ENCODE results near the gene MAP3K19.
"Not testable (repeated sequence)": the region's sequence is repeated elsewhere in the genome, so short reads cannot be mapped to it uniquely, and the experiment has no call there.

The MAP3K19 gene

DNA sequence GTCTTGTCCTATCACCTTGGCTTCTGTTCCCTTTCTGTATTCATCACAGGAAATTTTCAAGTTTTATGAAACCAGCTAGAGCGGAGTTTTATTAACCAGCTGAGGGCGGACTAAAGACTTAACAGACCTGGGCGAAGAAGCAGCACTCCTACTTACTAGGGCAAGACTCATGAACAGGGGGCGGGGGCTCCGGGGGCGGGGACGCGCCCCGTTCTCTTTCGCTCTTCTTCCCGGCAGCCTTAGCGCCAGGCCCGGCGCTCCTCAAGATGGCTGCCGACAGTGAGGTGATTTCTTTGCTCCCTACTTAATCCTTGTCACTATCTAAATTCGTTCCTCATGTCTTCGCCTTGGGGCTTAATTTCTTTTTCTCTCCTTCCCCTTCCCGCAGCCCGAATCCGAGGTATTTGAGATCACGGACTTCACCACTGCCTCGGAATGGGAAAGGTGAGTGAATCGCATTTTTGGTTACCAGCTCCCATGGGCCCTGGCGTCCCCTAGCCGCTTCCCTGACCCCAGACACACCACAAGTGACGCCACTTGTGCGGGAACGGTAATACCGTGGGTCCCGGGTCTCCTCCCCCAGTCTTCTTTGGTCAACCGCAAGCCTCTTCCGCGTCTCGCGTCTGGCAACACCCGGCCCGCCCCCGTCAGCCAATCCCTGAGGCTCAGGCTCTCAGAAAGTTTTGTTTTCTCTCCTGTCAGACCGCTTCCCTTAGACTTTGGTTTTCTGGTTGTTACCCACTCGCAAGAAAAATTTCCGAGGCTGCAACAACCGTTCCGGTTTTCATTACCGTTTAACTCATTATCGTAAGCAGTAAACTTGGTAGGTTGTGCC, 5.0 kb upstream of the MAP3K19 start, which contains the start of gene RAB3GAP1:
Gene RAB3GAP1 (plus strand): TSS at position 251 of the 835 bp plus-strand sequence. CDS start 16 bp downstream, at position 267.
- DNase-seq, result peak; percentile 73

DNA sequence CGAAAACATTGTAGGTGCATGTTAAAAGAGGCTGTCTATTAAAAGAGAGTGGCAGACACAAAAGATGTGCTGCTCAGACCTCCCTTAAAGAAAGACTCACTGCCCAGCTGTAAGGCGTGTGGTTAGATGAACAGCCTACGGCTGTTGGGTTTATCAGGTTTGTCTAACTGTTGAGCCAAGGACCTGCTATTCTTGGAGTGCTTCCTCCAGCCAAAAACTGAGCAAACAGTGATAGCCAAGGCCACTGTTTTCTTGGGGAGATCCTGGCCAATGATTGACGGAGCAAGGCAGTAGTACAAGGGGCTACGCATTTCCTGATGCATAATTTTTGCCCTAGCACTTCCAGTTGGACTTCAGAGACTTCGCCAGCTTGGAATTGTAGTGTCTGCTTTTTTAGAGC, 3.4 kb upstream of the MAP3K19 start:
- no peak for DNase-seq

DNA sequence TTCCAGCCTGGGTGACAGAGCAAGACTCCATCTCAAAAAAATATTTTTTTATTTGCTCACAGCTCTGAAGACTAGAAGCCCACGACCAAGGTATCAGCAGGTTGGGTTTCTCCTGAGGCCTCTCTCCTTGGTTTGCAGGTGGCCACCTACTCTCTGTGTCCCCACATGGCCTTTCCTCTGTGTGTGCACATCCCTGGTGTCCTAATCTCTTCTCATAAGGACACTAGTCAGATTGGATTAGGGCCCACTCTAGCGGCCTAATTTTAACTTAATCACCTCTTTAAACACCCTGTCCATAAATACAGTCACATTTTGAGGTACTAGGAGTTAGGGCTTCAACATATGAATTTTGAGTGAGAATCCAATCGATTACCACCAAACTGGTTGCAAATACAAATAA, 2.9 kb upstream of the MAP3K19 start:
- DNase-seq, result no peak

DNA sequence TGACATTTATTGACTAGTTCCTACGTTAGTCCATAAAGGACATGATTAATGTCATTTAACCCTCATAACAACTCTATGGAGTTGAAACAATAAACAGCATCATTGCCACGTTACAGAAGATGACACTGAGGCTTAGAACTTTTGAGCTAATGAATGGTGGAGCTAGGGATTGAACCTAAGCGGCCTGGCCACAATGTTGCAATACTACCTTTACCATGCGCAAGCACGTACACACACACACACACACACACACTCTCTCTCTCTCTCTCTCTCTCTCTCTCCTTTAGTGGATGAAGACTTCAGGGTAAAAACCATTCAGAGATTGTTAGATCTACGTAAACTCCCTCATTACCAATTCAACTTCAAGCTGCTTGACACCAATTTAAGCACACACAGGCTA, 875 bp upstream of the MAP3K19 start:
- DNase-seq, result no peak

DNA sequence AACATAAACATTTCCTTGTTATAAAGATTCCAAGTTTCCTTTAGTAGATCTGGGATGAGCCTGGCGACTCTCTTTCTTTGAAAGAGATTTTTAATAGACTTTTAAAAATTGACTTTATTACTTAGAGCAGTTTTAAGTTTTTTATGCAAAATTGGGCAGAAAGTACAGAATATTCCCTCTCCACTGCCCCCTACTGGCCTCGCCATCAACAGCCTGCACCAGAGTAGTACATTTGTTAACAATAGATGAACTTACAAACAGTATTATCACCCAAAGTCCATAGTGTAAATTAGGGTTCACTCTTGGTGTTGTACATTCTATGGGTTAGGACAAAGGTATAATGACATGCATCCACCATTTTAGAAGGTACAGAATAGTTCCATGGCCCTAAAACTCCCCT, 3.9 kb downstream of the MAP3K19 start:
- DNase-seq, result no peak

DNA sequence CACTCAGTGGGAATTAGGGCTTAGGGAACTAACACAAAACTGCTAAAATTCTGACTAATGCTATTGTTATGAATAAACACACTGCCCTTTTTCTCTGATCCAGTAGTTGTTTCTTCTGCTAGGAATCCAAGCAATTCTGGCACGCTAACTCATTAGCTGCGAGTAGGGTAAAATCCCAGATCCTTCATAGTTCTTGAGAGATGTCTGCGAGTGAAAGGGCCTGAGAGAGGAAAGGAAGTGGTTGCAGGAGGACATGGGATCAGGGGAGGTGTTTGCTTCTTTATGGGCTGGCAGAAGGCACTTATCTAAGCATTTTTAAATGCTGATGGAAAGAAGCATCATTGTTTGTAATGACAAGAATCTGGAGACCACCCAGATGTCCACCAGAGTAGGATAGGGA, 9.4 kb downstream of the MAP3K19 start:
- no peak for DNase-seq

DNA sequence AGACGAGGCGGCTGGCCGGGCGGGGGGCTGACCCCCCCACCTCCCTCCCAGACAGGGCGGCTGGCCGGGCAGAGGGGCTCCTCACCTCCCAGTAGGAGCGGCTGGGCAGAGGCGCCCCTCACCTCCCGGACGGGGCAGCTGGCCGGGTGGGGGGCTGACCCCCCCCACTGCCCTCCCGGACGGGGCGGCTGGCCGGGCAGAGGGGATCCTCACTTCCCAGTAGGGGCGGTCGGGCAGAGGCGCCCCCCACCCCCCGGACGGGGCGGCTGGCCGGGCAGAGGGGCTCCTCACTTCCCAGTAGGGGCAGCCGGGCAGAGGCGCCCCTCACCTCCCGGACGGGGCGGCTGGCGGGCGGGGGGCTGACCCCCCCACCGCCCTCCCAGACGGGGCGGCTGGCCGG, 14.0 kb downstream of the MAP3K19 start:
- DNase-seq, result not testable (repeated sequence)

DNA sequence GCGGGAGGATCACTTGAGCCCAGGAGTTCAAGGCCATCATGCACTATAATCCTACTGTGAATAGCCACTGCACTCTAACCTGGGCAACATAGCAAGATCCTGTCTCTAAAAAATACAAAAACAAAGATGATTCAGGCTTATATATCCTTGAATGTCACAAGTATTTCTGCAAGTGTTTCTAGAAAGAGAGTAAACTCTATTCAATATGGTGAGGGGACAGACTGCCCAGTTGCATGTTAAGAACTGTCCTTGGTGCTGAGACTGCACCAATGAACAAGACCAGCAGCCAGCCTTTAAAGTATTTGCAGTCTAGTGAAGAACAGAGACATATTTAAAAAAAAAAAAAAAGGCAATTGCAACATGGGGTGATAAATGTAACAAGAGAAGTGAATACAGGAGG, 16.4 kb downstream of the MAP3K19 start:
- no peak for DNase-seq

DNA sequence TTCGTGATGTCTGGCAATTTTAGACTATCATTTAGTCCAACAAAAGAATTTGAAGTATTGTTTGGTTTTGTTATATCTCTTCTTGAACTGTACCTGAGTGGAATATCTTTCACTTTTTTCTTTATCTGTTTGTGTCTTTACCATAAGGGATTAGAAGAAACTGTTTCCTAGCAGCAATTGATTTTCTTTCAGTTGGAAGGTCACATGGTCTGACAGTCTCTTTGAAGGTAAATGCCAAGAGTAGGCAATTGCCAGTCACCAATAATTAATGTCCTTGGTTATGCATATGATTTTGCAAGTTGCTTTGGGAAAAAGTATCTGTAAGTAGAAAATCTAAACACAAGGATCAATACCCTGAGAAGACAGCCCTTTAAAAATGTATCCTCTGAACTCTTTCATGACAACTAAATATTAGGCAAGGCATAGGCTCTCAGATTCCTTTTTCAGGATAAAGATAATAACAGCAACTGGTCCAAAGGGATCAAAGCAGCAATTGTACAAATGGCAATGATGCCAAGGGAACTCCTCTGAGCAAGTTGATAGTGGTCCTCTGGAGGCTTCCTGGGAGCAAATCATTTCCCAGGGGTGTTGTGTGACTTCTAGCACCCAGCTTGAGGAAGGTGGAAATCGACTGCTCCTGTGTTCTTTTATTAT, 17.6 kb downstream of the MAP3K19 start:
- DNase-seq, result no peak

DNA sequence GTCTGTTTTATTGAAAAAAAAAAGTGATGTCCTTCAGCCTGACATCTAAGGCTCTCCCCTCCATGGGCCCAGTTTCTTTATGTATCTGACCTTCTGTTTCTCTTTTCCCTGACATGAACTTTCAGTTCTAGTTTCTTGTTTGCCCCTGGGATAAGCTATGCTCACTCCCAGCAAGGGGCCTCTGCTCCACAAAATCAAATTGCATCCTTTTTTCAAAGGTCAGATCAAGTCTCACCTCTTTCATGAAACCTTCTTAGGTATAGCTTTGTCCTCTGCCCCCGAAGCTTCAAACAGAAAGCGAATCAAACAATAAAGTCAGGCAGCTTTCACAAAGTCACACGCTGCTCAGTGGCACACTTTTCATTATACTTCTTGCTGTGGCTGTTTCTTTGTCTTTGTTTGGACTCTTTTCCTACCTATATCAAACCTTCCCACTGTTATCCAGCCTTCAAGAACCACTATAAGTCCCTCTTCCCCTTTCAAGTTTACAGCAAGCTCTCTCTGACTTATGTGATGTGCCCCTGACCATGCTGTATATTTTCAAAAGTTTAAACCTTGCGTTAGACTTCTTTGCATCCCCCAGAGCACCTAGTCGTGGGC, 23.3 kb downstream of the MAP3K19 start:
- no peak for DNase-seq

DNA sequence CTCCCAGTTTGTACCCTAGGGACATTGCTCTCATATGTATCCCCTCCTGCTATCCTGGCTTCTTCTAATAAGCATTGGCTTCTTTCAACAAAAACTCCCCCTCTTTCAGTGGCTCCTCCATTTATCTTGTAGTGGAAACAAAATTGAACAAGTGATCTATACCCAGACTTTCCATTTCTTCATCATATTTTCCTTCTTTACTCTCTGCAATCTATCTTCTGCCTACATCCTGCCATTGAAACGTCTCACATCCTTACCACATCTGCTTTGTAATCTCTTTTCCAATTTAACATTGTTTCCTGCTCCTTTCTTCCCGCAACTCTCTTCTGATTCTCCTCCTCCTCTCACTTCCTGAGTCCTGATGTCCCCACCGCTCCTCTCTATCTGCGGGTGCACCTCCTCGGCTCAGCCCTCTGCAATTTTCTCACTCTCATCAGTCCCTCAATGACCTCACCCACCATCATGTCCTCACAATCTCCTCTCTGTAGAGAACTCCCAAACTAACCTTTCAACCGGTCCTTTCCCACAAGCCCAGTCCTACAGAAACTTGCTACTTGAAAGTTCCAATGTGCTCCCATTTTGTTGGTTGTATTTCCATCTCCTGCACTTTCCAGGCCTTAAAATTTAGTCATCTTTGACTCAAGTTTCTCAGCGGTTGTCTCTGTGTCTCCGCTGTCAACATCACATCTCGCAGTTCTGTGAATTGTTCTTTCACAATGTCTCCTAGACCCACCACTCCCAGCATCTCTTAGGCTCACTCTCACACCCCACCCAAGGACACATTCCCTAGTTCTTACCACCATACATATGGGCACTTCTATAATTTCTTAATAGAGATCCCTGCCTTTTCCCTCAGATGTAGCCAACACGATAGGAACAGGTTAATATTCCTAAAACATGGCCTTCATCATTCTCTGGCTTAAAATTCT, 24.0 kb downstream of the MAP3K19 start:
- no peak for DNase-seq

DNA sequence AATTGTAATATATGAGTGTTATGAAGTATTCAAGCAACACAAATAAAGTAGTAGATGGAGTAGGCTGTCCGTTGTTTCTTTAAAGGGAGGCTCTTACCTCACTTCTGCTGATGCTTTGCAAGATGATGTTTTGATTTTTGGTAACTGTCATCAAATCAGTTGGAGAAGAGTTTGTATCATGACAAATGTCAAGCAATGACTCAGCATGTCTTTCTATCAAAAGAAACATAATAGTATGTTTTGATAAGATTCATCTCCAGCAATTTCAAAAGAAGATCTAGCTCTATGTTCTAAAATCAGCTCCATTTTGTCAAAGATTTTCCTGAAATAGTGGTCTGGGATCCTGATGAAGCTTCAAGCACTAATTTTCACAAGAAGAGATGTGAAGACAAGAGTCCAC, 25.6 kb downstream of the MAP3K19 start:
- DNase-seq, result no peak

DNA sequence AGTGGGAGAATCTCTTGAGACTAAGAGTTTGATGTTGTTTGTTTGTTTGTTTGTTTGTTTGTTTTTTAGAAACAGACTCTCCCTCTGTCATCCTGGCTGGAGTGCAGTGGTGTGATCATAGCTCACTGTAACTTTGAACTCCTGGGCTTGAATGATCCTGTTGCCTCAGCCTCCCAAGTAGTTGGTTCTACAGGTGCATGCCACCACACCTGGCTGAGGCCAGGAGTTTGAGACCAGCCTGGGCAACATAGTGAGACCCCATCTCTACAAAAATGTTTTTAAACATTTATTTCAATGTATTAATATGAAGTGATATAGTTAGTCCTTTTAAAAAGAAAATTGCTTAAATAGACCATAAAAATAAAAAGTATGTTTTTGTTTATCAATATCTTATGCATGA, 35.6 kb downstream of the MAP3K19 start:
- no peak for DNase-seq

DNA sequence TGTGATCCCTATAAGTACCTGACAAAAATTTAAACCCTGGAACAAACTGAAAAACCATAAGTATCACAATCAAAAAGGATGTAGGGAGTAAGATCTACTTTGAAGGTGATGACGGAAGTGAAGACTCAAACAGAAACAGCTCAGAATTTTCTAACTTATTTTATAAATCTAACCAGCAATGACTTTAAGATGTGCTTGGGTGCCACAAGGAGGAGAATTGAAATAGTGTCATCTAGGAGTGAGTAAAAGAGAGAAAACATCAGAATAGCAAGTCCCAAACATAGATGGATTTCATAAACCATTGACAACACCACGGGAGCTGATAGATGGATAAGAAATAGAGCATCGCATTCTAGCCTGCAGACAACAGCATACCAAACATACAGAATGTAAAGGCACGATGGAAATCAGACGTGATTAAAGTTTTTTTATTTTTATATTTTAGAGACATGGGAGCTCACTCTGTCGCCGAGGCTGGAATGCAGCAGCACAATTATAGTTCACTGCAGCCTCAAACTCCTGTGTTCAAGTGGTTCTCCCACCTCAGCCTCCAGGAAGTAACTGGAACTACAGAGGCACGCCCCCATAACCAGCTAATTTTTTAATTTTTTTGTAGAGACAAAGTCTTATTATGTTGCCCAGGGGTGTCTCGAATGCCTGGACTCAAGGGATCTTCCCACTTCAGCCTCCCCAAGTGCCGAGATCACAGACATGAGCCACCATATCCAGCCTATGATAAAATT, 36.9 kb downstream of the MAP3K19 start:
- no peak for DNase-seq

DNA sequence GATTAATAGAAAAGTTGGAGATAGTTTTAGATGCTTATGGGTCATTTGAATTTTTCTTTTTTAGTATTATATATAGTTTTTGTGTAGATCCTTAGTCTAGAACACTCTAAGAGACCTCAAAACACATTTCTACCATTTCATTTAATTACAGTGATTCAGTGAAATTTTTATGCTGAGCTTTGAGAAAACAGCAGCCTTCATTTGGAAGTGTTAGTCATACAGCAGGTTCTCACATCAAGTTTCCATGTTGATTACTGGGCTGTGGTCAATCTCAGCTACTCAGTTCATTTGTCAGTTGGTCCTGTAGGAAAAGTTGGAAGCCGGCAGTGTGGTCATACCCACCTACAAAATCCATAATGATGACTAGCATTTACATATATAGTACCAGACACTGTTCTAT, 37.9 kb downstream of the MAP3K19 start:
- no peak for DNase-seq

DNA sequence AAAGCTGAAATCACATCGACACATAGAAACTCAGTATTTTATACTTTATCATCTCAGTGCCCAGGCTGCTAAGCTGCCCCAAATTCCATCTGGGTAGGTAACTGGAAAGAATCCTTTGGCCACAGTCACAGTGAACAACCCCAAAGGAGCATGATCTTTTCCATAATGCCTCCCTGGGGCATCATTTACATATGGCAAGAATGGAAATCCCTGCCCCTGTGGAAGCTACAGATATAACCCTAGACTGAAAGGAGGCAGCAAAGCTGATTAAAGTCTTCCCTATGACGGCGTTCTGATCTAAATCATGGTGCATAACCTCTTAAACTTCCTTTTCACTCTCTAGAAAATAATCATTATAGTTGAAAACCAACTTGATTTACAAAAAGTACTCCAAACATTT, 41.5 kb downstream of the MAP3K19 start:
- no peak for DNase-seq

DNA sequence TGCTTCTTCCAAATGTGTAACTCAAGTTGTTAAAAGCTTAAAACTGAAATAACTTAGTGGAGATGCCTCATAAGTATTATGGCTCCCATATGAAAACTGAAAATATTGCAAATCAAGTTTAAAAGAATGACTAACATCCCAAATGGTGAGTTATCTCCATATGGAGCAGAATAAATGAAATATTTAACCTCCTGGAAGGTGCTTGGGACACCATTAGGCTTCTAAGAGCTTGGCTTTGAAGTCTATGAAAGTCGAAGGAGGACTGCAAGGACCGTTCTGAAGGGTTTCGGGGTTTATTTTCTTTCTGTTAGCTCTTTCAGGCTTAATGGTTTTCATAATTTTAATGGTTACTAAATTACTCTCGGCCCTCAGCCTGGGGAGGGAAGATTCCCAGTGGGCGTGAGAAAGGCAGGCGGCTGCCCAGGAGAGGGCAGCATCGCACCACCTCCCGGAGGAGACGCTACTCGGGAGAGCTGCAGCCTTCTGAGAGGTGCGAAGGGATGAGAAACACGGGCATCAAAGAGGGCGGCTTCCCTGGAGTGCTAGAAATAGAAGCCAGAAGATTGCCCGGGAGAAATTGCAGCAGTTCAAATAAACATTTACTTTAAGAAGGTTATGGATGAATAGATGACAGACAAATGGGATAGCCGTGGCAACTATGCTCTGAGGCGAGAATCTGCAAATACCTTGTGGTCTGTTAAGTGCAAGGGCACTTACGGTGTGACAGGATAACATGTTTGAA, 43.1 kb downstream of the MAP3K19 start:
- DNase-seq, result peak; percentile 31

DNA sequence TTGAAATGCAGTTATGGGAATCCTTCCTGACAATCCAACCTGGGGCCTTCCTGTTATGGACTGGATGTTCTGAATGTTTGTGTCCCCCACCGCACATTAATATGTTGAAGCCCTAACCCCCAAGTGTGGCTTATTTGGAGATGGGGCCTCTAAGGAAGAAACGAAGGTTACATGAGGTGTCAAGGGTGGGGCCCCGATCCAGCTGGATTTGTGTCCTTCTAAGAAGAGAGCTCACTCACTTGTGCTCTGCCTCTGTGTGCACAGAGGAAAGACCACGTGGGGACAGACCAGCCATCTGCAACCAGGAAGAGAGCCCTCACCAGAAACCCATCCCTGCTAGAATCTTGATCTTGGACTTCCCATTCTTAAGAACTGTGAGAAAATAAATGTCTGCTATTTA, 44.4 kb downstream of the MAP3K19 start:
- DNase-seq, result no peak

DNA sequence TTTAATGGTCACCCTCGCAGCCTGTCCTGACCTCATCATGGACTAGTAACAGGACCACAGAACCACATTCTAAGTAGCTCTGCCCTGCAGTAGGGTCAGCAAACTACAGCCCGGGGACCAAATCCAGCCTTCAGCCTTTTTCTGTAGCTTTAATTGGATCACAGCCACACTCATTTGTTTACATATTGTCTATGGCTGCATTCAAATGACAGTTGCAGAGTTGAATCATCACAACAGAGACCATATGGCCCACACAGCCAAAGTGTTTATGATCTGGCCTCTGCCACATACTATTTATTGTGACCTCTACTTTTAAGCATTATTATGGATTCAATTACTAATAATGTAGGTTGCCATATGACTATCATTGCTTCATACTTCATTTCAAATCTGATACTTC, 47.7 kb downstream of the MAP3K19 start:
- no peak for DNase-seq

DNA sequence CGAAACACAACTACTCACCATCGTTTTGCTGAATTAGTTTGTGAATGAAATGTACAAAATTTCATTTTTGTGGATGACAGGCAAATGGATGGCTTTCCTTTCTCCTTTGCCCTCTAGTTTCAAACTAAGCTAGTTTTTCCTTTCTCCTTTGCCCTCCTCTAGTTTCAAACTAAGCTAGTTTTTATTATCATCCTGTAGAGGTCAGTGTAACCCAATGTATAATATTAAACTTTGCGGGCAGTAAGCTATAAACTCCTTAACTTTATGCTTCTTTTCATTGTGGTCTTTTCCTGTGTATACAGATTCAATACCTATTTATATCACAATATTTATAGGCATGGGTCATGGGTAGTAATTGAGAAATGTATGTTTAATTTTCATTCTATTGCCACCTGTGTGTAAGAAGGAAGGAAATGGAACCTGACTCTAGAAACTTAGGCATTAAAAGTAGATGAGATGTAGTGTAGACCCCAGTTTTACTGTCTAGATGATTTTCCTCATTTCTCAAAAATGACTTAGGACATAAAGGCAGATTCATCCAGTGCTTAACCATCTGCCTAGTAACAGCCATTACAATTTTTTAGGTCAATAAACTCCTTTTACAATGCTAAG, 58.1 kb downstream of the MAP3K19 start:
- DNase-seq, result no peak

DNA sequence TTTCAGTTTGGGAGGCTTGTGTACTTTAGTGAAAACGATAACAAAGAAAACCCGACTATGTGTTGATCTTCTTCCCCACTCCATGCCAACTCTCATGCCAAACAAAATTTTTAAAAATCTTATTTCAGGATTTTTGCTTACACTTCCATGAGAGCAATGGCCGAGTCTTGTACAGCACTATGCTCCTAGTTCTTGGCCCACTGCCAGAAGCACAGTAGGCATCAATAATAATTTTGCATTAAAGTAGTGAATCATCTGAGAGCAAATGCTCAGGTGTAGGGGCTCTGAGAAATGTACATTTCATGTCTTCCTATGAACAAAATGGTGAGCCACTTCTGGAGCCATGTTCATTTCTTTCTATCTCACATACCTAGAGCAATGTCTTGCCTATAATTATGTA, 62.2 kb downstream of the MAP3K19 start:
- DNase-seq, result no peak
